Astrocyte of the spinal cord (primary cell): ENCODE data around the gene CD52.

Experiments used
- DNase-seq: peaks from one replicate; pipeline ENCODE4 v3.0.0; 2011; ENCODE audit warnings: low read depth, low spot score
- H3K4me3 ChIP-seq: 2 replicates; pipeline ENCODE4 v1.5.1; 2011; ENCODE audit warnings: low read depth, mild to moderate bottlenecking, low read length, moderate library complexity
- CTCF ChIP-seq: IDR thresholded peaks from 2 replicates; pipeline ENCODE4 v1.5.1; 2012; ENCODE audit warnings: low read depth, mild to moderate bottlenecking, low read length, inconsistent platforms
- in situ Hi-C: cut with HindIII; loops from 2 replicates; pipeline ENCODE4 v1.10.0; 2017; ENCODE audit warnings: low sequenced_read_pairs

The CD52 gene

GRCh38 chr1:26368486-26368885, 50.7 kb downstream of the CD52 start:
- H3K4me3 ChIP-seq: no peak overlapping the region
- no peak for TF ChIP-seq CTCF
- in situ Hi-C loops: no loop called here
- no peak for DNase-seq
